ENCODE results near the gene GATA1. TPM values are rescaled to one million over a fixed set of nuclear protein-coding genes. Genes with fewer than 3 reads are reported as not detected.

The GATA1 gene
- not detected in 2 replicates for total RNA-seq (ENCODE audit: low replicate concordance)

GRCh38 chrX:48786341-48786800 lies at the start of gene GATA1:
TSS of gene GATA1 (plus strand) at chrX:48786590. CDS start at chrX:48791110, 4,520 bp downstream.

GRCh38 chrX:48761674-48762471 lies 24.5 kb upstream of the GATA1 start, which contains the start of gene GLOD5:
TSS of gene GLOD5 (plus strand) at chrX:48761747. CDS start at chrX:48761791, 44 bp downstream.

GRCh38 chrX:48801280-48802088 lies 15.1 kb downstream of the GATA1 start, which contains the start of gene HDAC6:
TSS of gene HDAC6 (plus strand) at chrX:48802067. CDS start at chrX:48802693, 626 bp downstream.

GRCh38 chrX:48826135-48826875 lies 39.9 kb downstream of the GATA1 start, which contains the start of gene ERAS:
TSS of gene ERAS (plus strand) at chrX:48826513. CDS start at chrX:48829124, 2,611 bp downstream.

GRCh38 chrX:48835524-48836329 lies 49.3 kb downstream of the GATA1 start, which contains the start of gene PCSK1N:
TSS of gene PCSK1N (minus strand) at chrX:48835610. CDS start at chrX:48835532, 78 bp downstream.

Other genes with a start within 250 kb of the GATA1 start
- gene TBC1D25, start 246.9 kb upstream of the GATA1 start, total RNA-seq (ENCODE audit: low replicate concordance) = 5.3 and 6.2 TPM in 2 replicates
- gene RBM3, start 212.1 kb upstream of the GATA1 start, total RNA-seq (ENCODE audit: low replicate concordance) = 56.9 and 302 TPM in 2 replicates
- 170 and 335 TPM in 2 replicates for gene WDR13, start 189.1 kb upstream of the GATA1 start, total RNA-seq (ENCODE audit: low replicate concordance)
- 0.23 TPM in 1 of 2 replicates, not detected in the other for gene WAS, start 102.8 kb upstream of the GATA1 start, total RNA-seq (ENCODE audit: low replicate concordance)
- 0.59 and 2.5 TPM in 2 replicates for gene SUV39H1, start 89.9 kb upstream of the GATA1 start, total RNA-seq (ENCODE audit: low replicate concordance)
- not detected in 2 replicates for gene GLOD5, start 24.8 kb upstream of the GATA1 start, total RNA-seq (ENCODE audit: low replicate concordance)
- gene HDAC6, start 15.5 kb downstream of the GATA1 start, total RNA-seq (ENCODE audit: low replicate concordance) = 21.8 and 25.6 TPM in 2 replicates
- gene ERAS, start 39.9 kb downstream of the GATA1 start, total RNA-seq (ENCODE audit: low replicate concordance) = not detected in 2 replicates
- gene PCSK1N, start 49.0 kb downstream of the GATA1 start, total RNA-seq (ENCODE audit: low replicate concordance) = 0.15 and 0.23 TPM in 2 replicates
- gene TIMM17B, start 111.2 kb downstream of the GATA1 start, total RNA-seq (ENCODE audit: low replicate concordance) = 9.0 and 34.8 TPM in 2 replicates
- gene PQBP1, start 111.3 kb downstream of the GATA1 start, total RNA-seq (ENCODE audit: low replicate concordance) = 77.9 and 169 TPM in 2 replicates
- gene SLC35A2, start 125.1 kb downstream of the GATA1 start, total RNA-seq (ENCODE audit: low replicate concordance) = 7.8 and 17.3 TPM in 2 replicates
- gene PIM2, start 132.4 kb downstream of the GATA1 start, total RNA-seq (ENCODE audit: low replicate concordance) = 2.3 and 3.0 TPM in 2 replicates
- gene OTUD5, start 171.0 kb downstream of the GATA1 start, total RNA-seq (ENCODE audit: low replicate concordance) = 33.3 and 34.9 TPM in 2 replicates
- gene KCND1, start 185.3 kb downstream of the GATA1 start, total RNA-seq (ENCODE audit: low replicate concordance) = 0.45 and 0.59 TPM in 2 replicates
- gene GRIPAP1, start 215.7 kb downstream of the GATA1 start, total RNA-seq (ENCODE audit: low replicate concordance) = 27.9 and 28.1 TPM in 2 replicates